Subcutaneous abdominal adipose tissue (tissue), 5 donors: ENCODE data around the gene CLK3.
"Not testable (repeated sequence)": the region's sequence is repeated elsewhere in the genome, so short reads cannot be mapped to it uniquely, and the experiment has no call there.

Experiments used
- H3K27ac ChIP-seq: one replicate; pipeline ENCODE4 v1.7.0; 2013; ENCODE audit warnings: low read depth, mild to moderate bottlenecking, inconsistent platforms, low read length, moderate library complexity
- H3K27me3 ChIP-seq, 5 donors: one replicate each; pipeline ENCODE4 v1.7.0; 2013; ENCODE audit warnings: low read length in 5 of 5, inconsistent platforms in 1 of 5; ENCODE audit not compliant: control insufficient read depth in 5 of 5, insufficient read depth in 4 of 5
- H3K36me3 ChIP-seq, 5 donors: one replicate each; pipeline ENCODE4 v1.7.0; 2013; ENCODE audit warnings: low read length in 5 of 5; ENCODE audit not compliant: control insufficient read depth in 5 of 5, insufficient read depth in 5 of 5
- H3K4me1 ChIP-seq, 5 donors: one replicate each; pipeline ENCODE4 v1.7.0; 2013; ENCODE audit warnings: low read length in 5 of 5, mild to moderate bottlenecking in 3 of 5, moderate library complexity in 1 of 5; ENCODE audit not compliant: control insufficient read depth in 5 of 5, insufficient read depth in 5 of 5
- H3K4me3 ChIP-seq, 5 donors: one replicate each; pipeline ENCODE4 v1.7.0; 2013; ENCODE audit warnings: low read length in 5 of 5, low read depth in 1 of 5
- H3K9ac ChIP-seq, 5 donors: one replicate each; pipeline ENCODE4 v1.7.0; 2013; ENCODE audit warnings: low read length in 5 of 5, mild to moderate bottlenecking in 4 of 5, moderate library complexity in 3 of 5
- H3K9me3 ChIP-seq, 5 donors: one replicate each; pipeline ENCODE4 v1.7.0; 2013; ENCODE audit warnings: low read length in 5 of 5; ENCODE audit not compliant: control insufficient read depth in 5 of 5
- donor health status: healthy.
- donor health status: healthy.
- donor health status: healthy.
- donor health status: healthy.
- donor health status: healthy.

CLK3 gene

GRCh38 chr15:74585191-74585590, 30.4 kb upstream of the CLK3 start:
- Histone ChIP-seq H3K4me1 (peaks cover 2 to 19% (median 14%) of the 10 kb centered on the region in 5 donors), H3K36me3 (peaks cover 4 to 19% (median 12%) of the 10 kb centered on the region in 5 donors), H3K27ac (no peak overlapping the region), H3K9me3 (no peaks in the 10 kb centered on the region), H3K27me3 (no peaks in the 10 kb centered on the region), H3K4me3 (no peak overlapping the region), H3K9ac (no peak overlapping the region)

GRCh38 chr15:74585857-74586256, 29.8 kb upstream of the CLK3 start:
- no peak overlapping the region for H3K9ac ChIP-seq
- H3K9me3 ChIP-seq, result no peaks in the 10 kb centered on the region
- no peak overlapping the region for H3K27ac ChIP-seq
- H3K27me3 ChIP-seq, result no peaks in the 10 kb centered on the region
- H3K36me3 ChIP-seq, result peaks cover 4 to 17% (median 17%) of the 10 kb centered on the region in 5 donors
- no peak overlapping the region for H3K4me3 ChIP-seq
- H3K4me1 ChIP-seq, result peaks cover 4 to 20% (median 14%) of the 10 kb centered on the region in 5 donors

- Histone ChIP-seq H3K36me3 (peaks cover 0 to 51% (median 29%) of the 10 kb centered on the region in 5 donors), H3K27ac (no peak overlapping the region), H3K9ac (no peak overlapping the region), H3K9me3 (no peaks in the 10 kb centered on the region), H3K27me3 (no peaks in the 10 kb centered on the region), H3K4me1 (peaks cover 4 to 23% (median 14%) of the 10 kb centered on the region in 5 donors), H3K4me3 (no peak overlapping the region)
These were observed 25.8 kb upstream of the CLK3 start for GRCh38 chr15:74589826-74590225.

- Histone ChIP-seq H3K36me3 (peaks cover 0 to 51% (median 28%) of the 10 kb centered on the region in 5 donors), H3K27me3 (no peaks in the 10 kb centered on the region), H3K27ac (no peak overlapping the region), H3K9me3 (no peaks in the 10 kb centered on the region), H3K4me1 (peaks cover 4 to 23% (median 14%) of the 10 kb centered on the region in 5 donors), H3K9ac (no peak overlapping the region), H3K4me3 (no peak overlapping the region)
These were observed 23.4 kb upstream of the CLK3 start for GRCh38 chr15:74592222-74592621.

- H3K27ac ChIP-seq, result no peak overlapping the region
- no peaks in the 10 kb centered on the region for H3K9me3 ChIP-seq
- no peak overlapping the region for H3K4me3 ChIP-seq
- peaks cover 0 to 51% (median 28%) of the 10 kb centered on the region in 5 donors for H3K36me3 ChIP-seq
- H3K4me1 ChIP-seq, result peaks cover 7 to 27% (median 18%) of the 10 kb centered on the region in 5 donors
- no peaks in the 10 kb centered on the region for H3K27me3 ChIP-seq
- no peak overlapping the region for H3K9ac ChIP-seq
These were observed 22.5 kb upstream of the CLK3 start for GRCh38 chr15:74593122-74593521.

- Histone ChIP-seq H3K4me1 (peaks cover 9 to 28% (median 17%) of the 10 kb centered on the region in 5 donors), H3K36me3 (peaks cover 0 to 51% (median 28%) of the 10 kb centered on the region in 5 donors), H3K9ac (no peak overlapping the region), H3K9me3 (no peaks in the 10 kb centered on the region), H3K27me3 (no peaks in the 10 kb centered on the region), H3K27ac (no peak overlapping the region), H3K4me3 (no peak overlapping the region)
These were observed 21.2 kb upstream of the CLK3 start for GRCh38 chr15:74594455-74594854.

- Histone ChIP-seq H3K27ac (no peak overlapping the region), H3K4me3 (no peak overlapping the region), H3K4me1 (peaks cover 10 to 24% (median 22%) of the 10 kb centered on the region in 5 donors), H3K9ac (no peak overlapping the region), H3K36me3 (peaks cover 0 to 51% (median 28%) of the 10 kb centered on the region in 5 donors), H3K9me3 (no peaks in the 10 kb centered on the region), H3K27me3 (no peaks in the 10 kb centered on the region)
These were observed 20.4 kb upstream of the CLK3 start for GRCh38 chr15:74595271-74595670.

GRCh38 chr15:74596736-74597135, 18.9 kb upstream of the CLK3 start:
- H3K9ac ChIP-seq, H3K27ac ChIP-seq, H3K27me3 ChIP-seq, H3K4me3 ChIP-seq, H3K9me3 ChIP-seq: not testable (repeated sequence)
- H3K36me3 ChIP-seq, result peaks cover 0 to 38% (median 19%) of the 10 kb centered on the region in 5 donors
- H3K4me1 ChIP-seq, result peaks cover 8 to 24% (median 22%) of the 10 kb centered on the region in 5 donors

- H3K36me3 ChIP-seq, result peaks cover 0 to 33% (median 14%) of the 10 kb centered on the region in 5 donors
- H3K9ac ChIP-seq, H3K9me3 ChIP-seq, H3K27ac ChIP-seq, H3K27me3 ChIP-seq, H3K4me3 ChIP-seq: not testable (repeated sequence)
- peaks cover 8 to 24% (median 22%) of the 10 kb centered on the region in 5 donors for H3K4me1 ChIP-seq
These were observed 18.4 kb upstream of the CLK3 start for GRCh38 chr15:74597146-74597705.

- H3K27ac ChIP-seq, result peak overlapping the region; percentile 89
- peaks cover 8 to 22% (median 21%) of the 10 kb centered on the region in 5 donors for H3K4me1 ChIP-seq
- H3K27me3 ChIP-seq, result no peaks in the 10 kb centered on the region
- H3K4me3 ChIP-seq, result peak overlapping the region; percentile 83 to 96 (median 86)
- H3K36me3 ChIP-seq, result peaks cover 0 to 23% (median 4%) of the 10 kb centered on the region in 5 donors
- no peaks in the 10 kb centered on the region for H3K9me3 ChIP-seq
- peak overlapping the region; percentile 43 to 87 (median 85) for H3K9ac ChIP-seq
These were observed 17.4 kb upstream of the CLK3 start for GRCh38 chr15:74598126-74598842.
